Putamen (tissue), 1 donor: ENCODE results near the gene LRRC18.

Source experiments
- DNase-seq: peaks from one replicate; pipeline ENCODE4 v3.0.0-alpha.2; 2016; ENCODE audit warnings: low spot score

LRRC18 gene

GRCh38 chr10:48907730-48908129, 31.9 kb downstream of the LRRC18 start:
- DNase-seq = no peak

- DNase-seq = no peak
These were observed 32.8 kb downstream of the LRRC18 start for GRCh38 chr10:48906841-48907240.

GRCh38 chr10:48905311-48905710, 34.3 kb downstream of the LRRC18 start:
- no peak for DNase-seq

GRCh38 chr10:48904861-48905260, 34.8 kb downstream of the LRRC18 start:
- DNase-seq = no peak

- DNase-seq = peak; percentile 70
These were observed 36.5 kb downstream of the LRRC18 start for GRCh38 chr10:48903151-48903550.

- DNase-seq = no peak
These were observed 37.5 kb downstream of the LRRC18 start for GRCh38 chr10:48902096-48902495.

GRCh38 chr10:48901319-48901718, 38.3 kb downstream of the LRRC18 start:
- DNase-seq = no peak

GRCh38 chr10:48900371-48900801, 39.3 kb downstream of the LRRC18 start:
- DNase-seq = no peak

- DNase-seq = no peak
These were observed 39.9 kb downstream of the LRRC18 start for GRCh38 chr10:48899781-48900180.

GRCh38 chr10:48898426-48898825, 41.2 kb downstream of the LRRC18 start:
- no peak for DNase-seq

- DNase-seq = no peak
These were observed 42.2 kb downstream of the LRRC18 start for GRCh38 chr10:48897441-48897790.

GRCh38 chr10:48896756-48897440, 42.7 kb downstream of the LRRC18 start:
- no peak for DNase-seq

- no peak for DNase-seq
These were observed 43.8 kb downstream of the LRRC18 start for GRCh38 chr10:48895803-48896195.

- no peak for DNase-seq
These were observed 44.5 kb downstream of the LRRC18 start for GRCh38 chr10:48894911-48895802.

- DNase-seq = no peak
These were observed 48.5 kb downstream of the LRRC18 start for GRCh38 chr10:48890888-48891850.

GRCh38 chr10:48887982-48888381, 51.7 kb downstream of the LRRC18 start:
- no peak for DNase-seq

GRCh38 chr10:48885376-48885775, 54.3 kb downstream of the LRRC18 start:
- peak; percentile 9 for DNase-seq

GRCh38 chr10:48884179-48885045, 55.2 kb downstream of the LRRC18 start:
- DNase-seq = no peak

- no peak for DNase-seq
These were observed 55.9 kb downstream of the LRRC18 start for GRCh38 chr10:48883701-48884100.

- no peak for DNase-seq
These were observed 56.8 kb downstream of the LRRC18 start for GRCh38 chr10:48882881-48883280.

- DNase-seq = no peak
These were observed 57.7 kb downstream of the LRRC18 start for GRCh38 chr10:48881937-48882336.
